Epithelial cell of proximal tubule (primary cell): Measurements from ENCODE around the gene NCKAP5. TPM values are rescaled to one million over a fixed set of nuclear protein-coding genes. Genes with fewer than 3 reads are reported as not detected.

ENCODE experiments used
- DNase-seq: peaks from one replicate; pipeline ENCODE4 v3.0.0-alpha.2; 2011; ENCODE audit warnings: low read depth
- H3K4me3 ChIP-seq: 2 replicates; pipeline ENCODE4 v1.5.1; 2011; ENCODE audit warnings: low read depth, mild to moderate bottlenecking, low read length
- CTCF ChIP-seq: conservative IDR thresholded peaks from 2 replicates; pipeline ENCODE4 v1.5.1; 2012; ENCODE audit warnings: low read depth, mild to moderate bottlenecking, low read length
- total RNA-seq: library from RNA; depleted of rRNA; stranded (reverse); fragments of >200 nt; gene quantifications from 2 replicates; pipeline ENCODE4 v1.2.3, GENCODE V29; 2015

Gene NCKAP5
- total RNA-seq, 1 donor from 2014 or later: 0.69 TPM

GRCh38 chr2:132844585-132844984, 723.7 kb downstream of the NCKAP5 start:
- no peak for TF ChIP-seq CTCF
- DNase-seq: no peak
- H3K4me3 ChIP-seq: no peak overlapping the region

GRCh38 chr2:132837769-132838168, 730.5 kb downstream of the NCKAP5 start:
- TF ChIP-seq CTCF: no peak
- no peak for DNase-seq

GRCh38 chr2:132830321-132830827, 737.9 kb downstream of the NCKAP5 start:
- TF ChIP-seq CTCF: no peak
- DNase-seq: no peak
- no peak overlapping the region for H3K4me3 ChIP-seq

More at GRCh38 chr2:132837769-132838168, 730.5 kb downstream of the NCKAP5 start:
- no peak overlapping the region for H3K4me3 ChIP-seq

GRCh38 chr2:132825601-132826000, 742.7 kb downstream of the NCKAP5 start:
- no peak for DNase-seq
- no peak overlapping the region for H3K4me3 ChIP-seq
- no peak for TF ChIP-seq CTCF

GRCh38 chr2:132824716-132825115, 743.5 kb downstream of the NCKAP5 start:
- H3K4me3 ChIP-seq: no peak overlapping the region
- peak; percentile 26 for DNase-seq
- TF ChIP-seq CTCF: no peak

- no peak for DNase-seq
- no peak for TF ChIP-seq CTCF
- H3K4me3 ChIP-seq: no peak overlapping the region
These were observed 752.0 kb downstream of the NCKAP5 start for GRCh38 chr2:132816234-132816633.

- H3K4me3 ChIP-seq: no peak overlapping the region
- peak; percentile 22 for DNase-seq
- TF ChIP-seq CTCF: no peak
These were observed 752.7 kb downstream of the NCKAP5 start for GRCh38 chr2:132815516-132815915.
